Measurements from ENCODE around the gene HOXB2.

Gene HOXB2

DNA sequence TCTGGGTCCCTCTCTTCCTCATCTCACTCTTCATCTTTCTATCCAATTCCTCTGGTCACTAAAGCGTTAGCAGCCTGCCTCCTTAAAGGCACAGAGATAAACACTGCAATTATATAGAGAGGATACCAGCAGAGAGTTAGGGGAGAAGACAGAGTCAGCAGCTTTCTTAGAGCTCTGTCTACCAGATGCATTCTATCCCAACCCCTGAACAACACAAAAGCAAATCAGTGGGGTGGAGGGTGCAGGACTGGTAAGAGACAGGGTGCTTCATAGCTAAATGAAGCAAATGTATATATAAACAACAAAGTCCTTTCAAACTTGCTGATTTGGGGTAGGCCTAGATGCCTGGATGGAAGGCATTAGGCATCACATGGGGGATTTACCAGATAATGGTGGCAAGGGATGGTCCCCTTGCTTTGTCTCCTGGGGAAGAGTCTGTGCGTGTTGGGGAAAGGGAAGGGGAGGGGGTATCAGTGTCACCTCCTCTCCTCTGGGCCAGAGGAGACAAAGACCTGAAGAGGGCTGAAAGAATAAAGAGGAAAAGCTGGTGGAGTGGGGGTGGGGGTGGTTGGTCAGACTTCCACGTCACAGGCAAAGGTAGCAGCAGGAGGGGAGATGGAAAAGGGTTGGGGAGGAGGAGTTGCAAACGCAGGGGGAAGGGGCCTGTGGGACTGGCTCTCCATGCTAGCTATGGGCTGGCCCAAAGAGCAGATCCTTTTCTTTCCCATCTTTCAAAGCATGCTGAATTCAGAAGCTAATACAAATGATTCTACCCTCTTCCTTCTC lies 21.2 kb upstream of the HOXB2 start:
- DNase-seq (ENCODE audit: low spot score) = no peak

- DNase-seq (ENCODE audit: low spot score) = no peak
Observed at GRCh38 chr17:48565022-48565554, 20.2 kb upstream of the HOXB2 start.

- DNase-seq (ENCODE audit: low spot score) = no peak
Observed at GRCh38 chr17:48564188-48565021, 19.5 kb upstream of the HOXB2 start.

DNA sequence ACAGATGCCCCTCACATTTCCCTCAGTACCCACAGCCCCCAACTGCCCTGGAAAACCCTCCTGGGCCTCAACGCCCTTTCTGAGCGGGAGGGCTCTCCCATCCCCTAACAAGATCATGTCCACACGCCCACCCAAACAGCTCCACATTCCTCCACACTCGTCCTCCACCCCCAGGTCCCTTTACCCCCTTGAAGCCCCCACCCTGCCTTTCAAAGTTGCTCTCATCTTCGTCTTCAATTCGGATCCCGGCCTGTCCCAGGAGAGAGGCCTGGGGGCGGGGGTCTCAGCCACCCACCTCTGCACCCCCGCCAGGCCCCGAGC lies 18.9 kb upstream of the HOXB2 start:
- DNase-seq (ENCODE audit: low spot score) = no peak

GRCh38 chr17:48563385-48563838 lies 18.5 kb upstream of the HOXB2 start:
- no peak for DNase-seq (ENCODE audit: low spot score)

- DNase-seq (ENCODE audit: low spot score) = no peak
Observed at GRCh38 chr17:48562934-48563333, 18.0 kb upstream of the HOXB2 start.

DNA sequence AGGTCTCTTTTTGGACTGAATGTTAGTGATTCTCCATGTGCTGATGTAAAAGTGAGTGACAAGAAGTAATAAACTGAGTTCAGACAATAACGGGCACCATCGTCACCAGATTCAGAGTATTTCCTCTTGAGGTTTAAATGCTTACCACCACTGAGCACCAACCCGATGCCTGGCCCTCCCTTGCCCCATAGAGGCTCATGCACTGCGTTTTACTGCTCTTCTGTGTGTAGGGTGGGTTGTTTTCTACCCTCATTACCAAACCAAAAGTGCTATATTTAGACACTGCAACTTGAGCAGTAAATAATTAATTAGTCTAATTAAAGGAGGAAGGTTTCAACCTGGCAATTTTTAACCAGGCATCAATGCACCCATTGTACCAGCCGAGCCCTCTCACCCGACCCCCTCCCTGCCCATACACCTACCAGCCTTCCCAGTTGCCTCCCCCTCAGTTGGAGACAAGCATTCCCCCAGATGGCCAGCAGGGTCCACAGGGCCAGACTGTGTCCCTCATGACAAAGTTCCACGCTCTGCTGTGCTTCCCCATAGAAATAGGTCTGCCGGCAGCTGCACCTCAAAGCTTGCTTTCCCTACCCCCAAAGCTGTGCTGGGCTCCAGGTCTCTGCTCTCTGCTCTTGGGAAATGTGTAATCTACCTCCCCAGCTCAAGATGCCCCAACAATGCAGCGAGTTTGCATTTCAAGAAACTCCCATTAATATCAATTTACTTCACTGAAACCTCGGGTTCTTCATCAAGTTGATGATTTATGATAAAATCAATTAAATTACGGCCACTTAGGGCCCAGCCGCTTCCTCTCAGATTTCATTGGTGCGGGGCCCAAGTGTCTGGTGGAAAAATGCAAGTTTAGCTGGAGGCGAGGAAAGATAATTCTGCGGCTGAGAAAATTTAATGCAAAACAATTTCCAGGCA lies 17.2 kb upstream of the HOXB2 start:
- no peak for DNase-seq (ENCODE audit: low spot score)

GRCh38 chr17:48559840-48560817 lies 15.2 kb upstream of the HOXB2 start:
- no peak for DNase-seq (ENCODE audit: low spot score)

- no peak for DNase-seq (ENCODE audit: low spot score)
Observed at GRCh38 chr17:48559122-48559839, 14.4 kb upstream of the HOXB2 start.

GRCh38 chr17:48558831-48559121 lies 13.9 kb upstream of the HOXB2 start:
- DNase-seq (ENCODE audit: low spot score) = no peak

DNA sequence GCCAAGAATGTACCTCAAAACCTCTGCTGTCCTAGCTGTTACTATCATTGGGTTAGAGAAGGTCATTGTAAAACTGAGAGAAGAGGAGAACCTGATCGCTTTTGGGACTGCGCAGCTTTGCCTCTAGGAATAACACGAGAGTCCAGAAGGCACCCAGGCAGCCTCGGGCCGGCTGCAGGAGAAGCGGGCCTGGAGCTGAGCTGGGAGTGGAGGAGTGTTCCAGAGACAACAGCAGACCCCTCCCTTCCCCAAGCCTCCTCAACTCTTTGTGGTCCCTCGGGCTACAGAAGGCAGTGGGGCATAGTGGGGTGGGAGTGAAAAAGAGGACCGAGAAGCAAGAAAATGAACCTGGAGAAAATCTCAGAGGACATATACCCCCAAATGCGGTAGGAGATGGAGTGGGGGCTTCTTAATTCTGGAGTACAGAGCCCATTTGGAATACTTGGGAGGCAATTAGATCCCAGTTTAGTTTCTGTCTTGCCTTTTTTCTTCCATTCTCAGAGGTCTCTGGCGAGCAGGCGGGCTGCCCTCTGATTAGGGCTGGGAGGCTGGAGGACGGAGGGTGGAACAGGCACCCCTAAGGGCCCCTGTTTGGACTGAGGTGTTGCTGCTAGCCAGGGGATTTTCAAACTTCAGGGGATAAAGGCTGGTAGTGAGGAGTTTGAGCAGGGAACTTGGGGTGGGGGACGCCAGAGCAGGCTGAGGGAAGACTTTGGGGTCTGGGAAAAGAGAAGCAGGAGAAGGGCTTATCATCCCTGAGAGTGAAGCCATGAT lies 13.3 kb upstream of the HOXB2 start:
- DNase-seq (ENCODE audit: low spot score) = no peak

GRCh38 chr17:48556576-48557401 lies 11.9 kb upstream of the HOXB2 start:
- no peak for DNase-seq (ENCODE audit: low spot score)

DNA sequence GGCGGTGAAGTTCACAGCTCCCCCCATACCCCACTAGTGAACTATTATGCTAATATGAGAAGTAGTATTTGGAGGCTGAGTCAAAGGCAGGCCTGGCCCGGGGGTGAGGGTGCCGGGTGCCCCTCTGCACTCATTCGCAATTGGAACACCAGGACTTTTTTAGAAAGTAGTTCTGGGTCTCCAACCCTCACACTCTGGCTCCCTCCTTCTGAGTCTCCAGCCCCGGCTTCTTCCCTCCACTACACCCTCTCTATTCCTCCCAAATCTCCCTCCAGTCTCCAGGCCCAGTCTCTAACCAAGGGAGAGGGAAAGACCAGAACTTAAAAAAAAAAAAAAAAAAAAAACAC lies 11.3 kb upstream of the HOXB2 start:
- DNase-seq (ENCODE audit: low spot score) = no peak

DNA sequence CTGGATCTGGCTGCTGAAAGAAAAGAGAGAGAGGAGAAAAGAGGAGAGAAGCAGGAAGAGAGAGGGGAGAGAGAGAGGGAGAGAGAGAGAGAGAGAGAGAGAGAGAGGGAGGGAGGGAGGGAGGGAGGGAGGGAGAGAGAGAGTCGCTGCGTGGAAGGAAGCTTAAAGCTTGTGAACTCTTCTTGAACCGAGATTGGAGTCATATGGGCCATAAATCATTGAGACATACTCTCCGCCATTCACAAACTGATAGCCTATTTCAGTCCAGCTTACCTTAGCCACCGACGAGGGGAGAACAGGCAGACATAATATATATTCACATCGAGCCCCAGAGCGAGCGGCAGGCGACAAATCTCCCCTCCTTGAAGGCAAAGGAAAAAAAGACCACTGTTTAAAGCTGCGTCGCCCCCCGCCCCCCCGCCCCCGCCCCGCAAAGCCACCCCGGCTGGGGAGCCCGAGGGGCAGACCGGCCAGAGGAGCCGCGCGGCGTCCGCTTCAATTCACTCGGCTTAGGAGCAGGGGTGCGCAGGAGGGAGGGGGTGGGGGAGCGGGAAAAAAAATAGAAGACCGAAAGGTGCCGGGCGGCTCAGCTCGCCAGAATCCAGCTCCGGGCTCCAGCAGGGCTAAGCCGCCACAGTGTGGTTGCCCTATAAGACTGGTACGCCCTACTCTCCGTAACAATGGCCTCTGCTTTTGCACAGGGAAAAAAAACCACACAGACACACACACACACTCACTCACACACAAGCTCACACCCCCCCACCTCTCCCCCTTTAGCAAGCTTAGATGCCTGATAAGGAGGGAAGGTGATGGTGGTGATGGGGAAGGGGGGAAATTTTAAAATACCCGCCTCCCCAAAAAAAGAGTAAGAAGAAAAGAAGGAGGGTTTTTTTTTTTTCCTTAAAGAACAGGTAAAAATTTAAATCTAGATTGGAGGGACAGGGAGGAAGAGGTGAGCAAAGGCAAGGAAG lies 10.6 kb upstream of the HOXB2 start:
- no peak for DNase-seq (ENCODE audit: low spot score)

- DNase-seq (ENCODE audit: low spot score) = no peak
Observed at GRCh38 chr17:48554412-48555257, 9.7 kb upstream of the HOXB2 start.

- no peak for DNase-seq (ENCODE audit: low spot score)
Observed at GRCh38 chr17:48553826-48554225, 8.9 kb upstream of the HOXB2 start.

GRCh38 chr17:48553190-48553547 lies 8.3 kb upstream of the HOXB2 start:
- no peak for DNase-seq (ENCODE audit: low spot score)
